Osteoblast (primary cell): ENCODE data around the gene TDRD3. TPM values are rescaled to one million over a fixed set of nuclear protein-coding genes. Genes with fewer than 3 reads are reported as not detected.
A peak's percentile ranks its signal among the peaks of the same experiment; 100 is the strongest.

Experiments
- DNase-seq: peaks from one replicate; pipeline ENCODE4 v3.0.0; 2011; ENCODE audit warnings: low spot score, mixed read lengths; ENCODE audit not compliant: insufficient read length; ENCODE audit errors: missing footprints
- H2AFZ ChIP-seq: 2 replicates; pipeline ENCODE4 v1.6.0; 2011; ENCODE audit warnings: mild to moderate bottlenecking, low read length
- H3K27ac ChIP-seq: 2 replicates; pipeline ENCODE4 v1.5.1; 2011; ENCODE audit warnings: mild to moderate bottlenecking, low read depth, low read length, moderate library complexity
- H3K27me3 ChIP-seq: 2 replicates; pipeline ENCODE4 v1.6.0; 2012; ENCODE audit warnings: mild to moderate bottlenecking, control low read depth, inconsistent platforms, low read length, moderate library complexity; ENCODE audit not compliant: insufficient read depth
- H3K36me3 ChIP-seq: 2 replicates; pipeline ENCODE4 v1.5.1; 2011; ENCODE audit warnings: mild to moderate bottlenecking, low read length, control low read depth, moderate library complexity; ENCODE audit not compliant: insufficient read depth
- H3K4me1 ChIP-seq: 2 replicates; pipeline ENCODE4 v1.5.1; 2011; ENCODE audit warnings: mild to moderate bottlenecking, low read length, control low read depth, moderate library complexity; ENCODE audit not compliant: insufficient read depth
- H3K4me2 ChIP-seq: 2 replicates; pipeline ENCODE4 v1.6.0; 2011; ENCODE audit warnings: mild to moderate bottlenecking, low read length; ENCODE audit not compliant: insufficient read depth
- H3K4me3 ChIP-seq: fragments of 200-600 bp; sonication (generic); 3 replicates; pipeline ENCODE4 v1.5.1; 2012; ENCODE audit warnings: mild to moderate bottlenecking, low read length, inconsistent platforms; ENCODE audit not compliant: insufficient read depth
- H3K79me2 ChIP-seq: 2 replicates; pipeline ENCODE4 v1.6.0; 2012; ENCODE audit warnings: mild to moderate bottlenecking, low read length, control low read depth, inconsistent platforms; ENCODE audit not compliant: insufficient read depth
- H3K9me3 ChIP-seq: 2 replicates; pipeline ENCODE4 v1.5.1; 2011; ENCODE audit warnings: low read depth, low read length, control low read depth
- H4K20me1 ChIP-seq: 2 replicates; pipeline ENCODE4 v1.6.0; 2012; ENCODE audit warnings: mild to moderate bottlenecking, low read length, control low read depth; ENCODE audit not compliant: insufficient read depth
- total RNA-seq: library from RNA; depleted of rRNA; stranded (reverse); fragments of >200 nt; gene quantifications from 2 replicates; pipeline ENCODE4 v1.2.3, GENCODE V29; 2012
- TF ChIP-seq, protein P1 (sequence below): IDR thresholded peaks from 2 replicates; pipeline ENCODE4 v1.5.1; 2011; ENCODE audit warnings: mild to moderate bottlenecking, low read depth, low read length, moderate library complexity; ENCODE audit errors: extremely low read depth

The TDRD3 gene
- total RNA-seq, 1 donor: 33.7 TPM

DNA sequence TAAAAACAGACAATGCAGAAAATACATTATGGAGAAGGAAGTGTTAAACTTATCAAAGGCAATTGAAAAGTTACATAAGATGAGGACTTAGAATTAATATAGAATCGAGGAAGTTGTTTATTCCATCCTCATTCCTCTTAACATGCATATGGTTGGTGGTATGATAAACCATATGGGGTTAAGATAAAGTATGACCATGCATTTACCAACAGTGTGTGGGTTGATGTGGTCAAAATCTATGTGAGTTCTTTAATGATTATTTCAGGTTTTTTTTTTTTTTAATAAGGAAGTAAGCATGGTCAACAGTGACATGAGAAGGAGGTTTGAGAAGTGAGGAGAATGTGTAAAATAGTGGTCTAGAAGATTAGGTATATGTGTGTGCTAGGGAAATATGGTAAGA, 94.5 kb downstream of the TDRD3 start:
- H3K79me2 ChIP-seq: no peaks in the 10 kb centered on the region
- no peak overlapping the region for H3K4me3 ChIP-seq
- no peak overlapping the region for H2AFZ ChIP-seq
- H3K27ac ChIP-seq: no peak overlapping the region
- no peaks in the 10 kb centered on the region for H3K9me3 ChIP-seq
- no peaks in the 10 kb centered on the region for H3K4me1 ChIP-seq
- TF ChIP-seq, protein P1, sequence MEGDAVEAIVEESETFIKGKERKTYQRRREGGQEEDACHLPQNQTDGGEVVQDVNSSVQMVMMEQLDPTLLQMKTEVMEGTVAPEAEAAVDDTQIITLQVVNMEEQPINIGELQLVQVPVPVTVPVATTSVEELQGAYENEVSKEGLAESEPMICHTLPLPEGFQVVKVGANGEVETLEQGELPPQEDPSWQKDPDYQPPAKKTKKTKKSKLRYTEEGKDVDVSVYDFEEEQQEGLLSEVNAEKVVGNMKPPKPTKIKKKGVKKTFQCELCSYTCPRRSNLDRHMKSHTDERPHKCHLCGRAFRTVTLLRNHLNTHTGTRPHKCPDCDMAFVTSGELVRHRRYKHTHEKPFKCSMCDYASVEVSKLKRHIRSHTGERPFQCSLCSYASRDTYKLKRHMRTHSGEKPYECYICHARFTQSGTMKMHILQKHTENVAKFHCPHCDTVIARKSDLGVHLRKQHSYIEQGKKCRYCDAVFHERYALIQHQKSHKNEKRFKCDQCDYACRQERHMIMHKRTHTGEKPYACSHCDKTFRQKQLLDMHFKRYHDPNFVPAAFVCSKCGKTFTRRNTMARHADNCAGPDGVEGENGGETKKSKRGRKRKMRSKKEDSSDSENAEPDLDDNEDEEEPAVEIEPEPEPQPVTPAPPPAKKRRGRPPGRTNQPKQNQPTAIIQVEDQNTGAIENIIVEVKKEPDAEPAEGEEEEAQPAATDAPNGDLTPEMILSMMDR: no peak
- no peaks in the 10 kb centered on the region for H3K36me3 ChIP-seq
- no peak overlapping the region for H3K4me2 ChIP-seq
- H4K20me1 ChIP-seq: no peaks in the 10 kb centered on the region
- DNase-seq: peak; percentile 11
- H3K27me3 ChIP-seq: no peaks in the 10 kb centered on the region

DNA sequence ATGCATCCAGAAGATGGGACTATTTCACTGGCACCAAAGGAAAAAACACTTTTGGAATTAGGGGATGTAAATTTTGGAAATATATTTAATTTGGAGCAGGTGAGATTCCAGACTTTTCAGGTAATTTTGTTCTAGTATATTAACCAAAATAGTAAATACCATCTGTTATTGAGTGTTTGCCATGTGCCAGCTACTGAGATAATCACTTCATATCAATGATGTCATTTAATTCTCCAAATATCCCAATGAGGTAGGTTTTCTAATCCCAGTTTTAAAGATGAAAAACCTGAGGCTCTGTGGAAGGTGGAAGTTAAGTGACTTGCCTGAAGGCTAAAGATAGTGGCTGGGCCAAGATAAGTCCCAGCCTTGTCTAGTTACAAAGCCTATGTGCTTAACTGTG, 95.2 kb downstream of the TDRD3 start:
- TF ChIP-seq, protein P1: no peak
- Histone ChIP-seq H3K4me1 (no peaks in the 10 kb centered on the region), H2AFZ (no peak overlapping the region), H3K27me3 (no peaks in the 10 kb centered on the region), H3K36me3 (peaks cover 3% of the 10 kb centered on the region), H3K79me2 (no peaks in the 10 kb centered on the region), H3K9me3 (no peaks in the 10 kb centered on the region), H3K27ac (no peak overlapping the region), H4K20me1 (no peaks in the 10 kb centered on the region), H3K4me3 (no peak overlapping the region), H3K4me2 (no peak overlapping the region)
- no peak for DNase-seq

DNA sequence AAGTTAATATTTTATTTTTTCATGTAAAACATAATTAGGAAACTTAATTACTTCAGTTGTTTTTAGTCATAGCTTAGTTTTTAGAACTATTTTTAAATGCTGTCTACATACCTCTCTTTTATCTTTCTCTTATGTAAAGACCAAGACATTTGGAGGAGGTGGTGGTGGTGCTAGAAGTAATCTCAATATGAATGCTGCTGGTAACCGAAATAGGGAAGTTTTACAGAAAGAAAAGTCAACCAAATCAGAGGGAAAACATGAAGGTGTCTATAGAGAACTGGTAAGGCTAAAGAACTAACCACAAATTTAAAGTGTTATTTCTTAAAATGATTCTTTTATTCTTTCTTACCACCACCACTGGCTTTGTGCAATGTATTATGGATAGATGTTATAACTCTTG, 97.3 kb downstream of the TDRD3 start:
- TF ChIP-seq, protein P1: no peak
- no peak overlapping the region for H2AFZ ChIP-seq
- no peaks in the 10 kb centered on the region for H4K20me1 ChIP-seq
- H3K4me2 ChIP-seq: no peak overlapping the region
- H3K4me1 ChIP-seq: no peaks in the 10 kb centered on the region
- H3K27me3 ChIP-seq: no peaks in the 10 kb centered on the region
- no peak for DNase-seq
- H3K27ac ChIP-seq: no peak overlapping the region
- peaks cover 6% of the 10 kb centered on the region for H3K36me3 ChIP-seq
- H3K9me3 ChIP-seq: no peaks in the 10 kb centered on the region
- H3K4me3 ChIP-seq: no peak overlapping the region
- H3K79me2 ChIP-seq: no peaks in the 10 kb centered on the region

DNA sequence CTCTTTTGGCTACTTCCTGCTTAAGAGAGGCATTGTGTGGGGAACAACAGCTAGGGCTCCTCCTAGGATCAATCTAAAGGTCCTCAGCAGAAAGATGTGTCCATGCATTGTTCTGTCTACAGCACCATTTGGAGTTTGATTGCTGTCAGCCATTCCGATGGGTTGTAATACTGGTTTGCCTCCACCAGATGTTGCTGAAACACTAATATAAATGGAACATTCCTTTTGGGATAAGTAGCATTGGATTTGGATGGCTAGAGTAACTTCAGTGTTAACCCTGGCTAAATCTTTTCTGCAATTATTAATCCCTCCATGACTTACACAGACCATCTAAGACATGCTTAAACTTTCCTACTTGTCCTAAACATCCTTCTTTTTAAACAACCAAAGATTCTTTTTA, 104.2 kb downstream of the TDRD3 start:
- DNase-seq: no peak
- H3K4me1 ChIP-seq: no peaks in the 10 kb centered on the region
- H3K79me2 ChIP-seq: no peaks in the 10 kb centered on the region
- H2AFZ ChIP-seq: no peak overlapping the region
- no peak overlapping the region for H3K27ac ChIP-seq
- H3K4me2 ChIP-seq: no peak overlapping the region
- H3K4me3 ChIP-seq: no peak overlapping the region
- H3K36me3 ChIP-seq: peaks cover 6% of the 10 kb centered on the region
- H3K9me3 ChIP-seq: peaks cover 10% of the 10 kb centered on the region
- H3K27me3 ChIP-seq: no peaks in the 10 kb centered on the region
- H4K20me1 ChIP-seq: no peaks in the 10 kb centered on the region
- TF ChIP-seq, protein P1: no peak
